MM.1S (cell line): ENCODE measurements around the gene TMEM242.

Experiments used
- DNase-seq: peaks from one replicate; pipeline ENCODE4 v3.0.0-alpha.2; 2015
- H2AFZ ChIP-seq: fragments of 300-600 bp; sonication (generic); 2 replicates; pipeline ENCODE4 v1.6.0; 2016; ENCODE audit warnings: antibody characterized with exemption, low read length
- H3F3A ChIP-seq: fragments of 300-600 bp; sonication (generic); 2 replicates; pipeline ENCODE4 v1.6.1; 2016; ENCODE audit warnings: mild to moderate bottlenecking, antibody characterized with exemption, low read length, moderate library complexity, mixed read lengths; ENCODE audit not compliant: insufficient read depth
- H3K27ac ChIP-seq: fragments of 300-600 bp; sonication (generic); 2 replicates; pipeline ENCODE4 v1.5.1; 2016; ENCODE audit warnings: mild to moderate bottlenecking, low read length
- H3K27me3 ChIP-seq: fragments of 300-600 bp; sonication (generic); replicated peaks from 2 replicates; pipeline ENCODE4 v1.6.0; 2016; ENCODE audit warnings: low read length; ENCODE audit not compliant: insufficient read depth
- H3K36me3 ChIP-seq: fragments of 300-600 bp; sonication (generic); replicated peaks from 2 replicates; pipeline ENCODE4 v1.6.1; 2016; ENCODE audit warnings: mild to moderate bottlenecking, low read length, mixed read lengths; ENCODE audit not compliant: insufficient read depth
- H3K4me1 ChIP-seq: fragments of 300-600 bp; sonication (generic); 2 replicates; pipeline ENCODE4 v1.6.1; 2016; ENCODE audit warnings: low read length, mixed read lengths
- H3K4me2 ChIP-seq: fragments of 300-600 bp; sonication (generic); 2 replicates; pipeline ENCODE4 v1.6.0; 2016; ENCODE audit warnings: low read depth, low read length
- H3K4me3 ChIP-seq: fragments of 300-600 bp; sonication (generic); 2 replicates; pipeline ENCODE4 v1.5.1; 2016; ENCODE audit warnings: low read length, mixed read lengths
- H3K79me2 ChIP-seq: fragments of 300-600 bp; sonication (generic); 2 replicates; pipeline ENCODE4 v1.6.1; 2016; ENCODE audit warnings: mixed run types, low read length, mixed read lengths
- H3K9ac ChIP-seq: fragments of 300-600 bp; sonication (generic); 2 replicates; pipeline ENCODE4 v1.6.1; 2016; ENCODE audit warnings: low read length, mixed read lengths
- H3K9me2 ChIP-seq: fragments of 300-600 bp; sonication (generic); replicated peaks from 2 replicates; pipeline ENCODE4 v1.6.1; 2016; ENCODE audit warnings: mild to moderate bottlenecking, low read length, mixed read lengths; ENCODE audit not compliant: insufficient read depth
- H3K9me3 ChIP-seq: fragments of 300-600 bp; sonication (generic); replicated peaks from 2 replicates; pipeline ENCODE4 v1.6.1; 2016; ENCODE audit warnings: mild to moderate bottlenecking, low read length, mixed read lengths; ENCODE audit not compliant: insufficient read depth
- H4K20me1 ChIP-seq: fragments of 300-600 bp; sonication (generic); 2 replicates; pipeline ENCODE4 v1.6.1; 2016; ENCODE audit warnings: mild to moderate bottlenecking, low read length, moderate library complexity, mixed read lengths; ENCODE audit not compliant: insufficient read depth
- CTCF ChIP-seq: fragments of 300-600 bp; sonication (generic); IDR thresholded peaks from 2 replicates; pipeline ENCODE4 v1.5.1; 2016; ENCODE audit warnings: antibody characterized with exemption, low read length, mixed read lengths
- EZH2 ChIP-seq: fragments of 300-600 bp; sonication (generic); optimal IDR thresholded peaks from 2 replicates; pipeline ENCODE3; 2017; ENCODE audit warnings: low read depth, mild to moderate bottlenecking, antibody characterized with exemption, low read length, mixed read lengths
- EZH2phosphoT487 ChIP-seq: fragments of 300-600 bp; sonication (generic); IDR thresholded peaks from 2 replicates; pipeline ENCODE4 v1.6.1; 2018; ENCODE audit warnings: antibody characterized with exemption, low read length

Gene TMEM242

GRCh38 chr6:157335829-157336228, 12.5 kb upstream of the TMEM242 start:
- Histone ChIP-seq H2AFZ (no peak overlapping the region), H3K9me3 (no peaks in the 10 kb centered on the region), H3K36me3 (no peaks in the 10 kb centered on the region), H3K79me2 (no peaks in the 10 kb centered on the region), H3K27ac (no peak overlapping the region), H3K27me3 (no peaks in the 10 kb centered on the region; the same call in 1 of the 2 replicates), H3K9me2 (no peaks in the 10 kb centered on the region), H3F3A (no peaks in the 10 kb centered on the region), H3K4me1 (no peaks in the 10 kb centered on the region), H4K20me1 (no peaks in the 10 kb centered on the region), H3K4me3 (no peak overlapping the region), H3K4me2 (no peak overlapping the region), H3K9ac (no peak overlapping the region)
- no peak for DNase-seq
- no peak for TF ChIP-seq EZH2phosphoT487
- no peak for TF ChIP-seq EZH2
- no peak for TF ChIP-seq CTCF

- Histone ChIP-seq H3K36me3 (no peaks in the 10 kb centered on the region), H3K79me2 (no peaks in the 10 kb centered on the region)
Observed at GRCh38 chr6:157333956-157334355, 10.6 kb upstream of the TMEM242 start.

GRCh38 chr6:157333537-157333936, 10.2 kb upstream of the TMEM242 start:
- no peaks in the 10 kb centered on the region for H3F3A ChIP-seq
- no peak overlapping the region for H3K4me3 ChIP-seq
- no peaks in the 10 kb centered on the region for H3K9me3 ChIP-seq
- TF ChIP-seq EZH2 (no peak), EZH2phosphoT487 (no peak), CTCF (no peak)
- no peak overlapping the region for H3K27ac ChIP-seq
- H3K79me2 ChIP-seq = no peaks in the 10 kb centered on the region
- no peaks in the 10 kb centered on the region for H3K36me3 ChIP-seq
- H3K4me1 ChIP-seq = no peaks in the 10 kb centered on the region
- H2AFZ ChIP-seq = no peak overlapping the region
- H3K9ac ChIP-seq = no peak overlapping the region
- no peak overlapping the region for H3K4me2 ChIP-seq
- DNase-seq = no peak
- no peaks in the 10 kb centered on the region; the same call in 1 of the 2 replicates for H3K27me3 ChIP-seq
- H4K20me1 ChIP-seq = no peaks in the 10 kb centered on the region
- H3K9me2 ChIP-seq = no peaks in the 10 kb centered on the region

More at GRCh38 chr6:157333956-157334355, 10.6 kb upstream of the TMEM242 start:
- no peak for TF ChIP-seq CTCF
- no peak for TF ChIP-seq EZH2phosphoT487
- no peak for TF ChIP-seq EZH2
- no peak overlapping the region for H3K9ac ChIP-seq
- H3K4me1 ChIP-seq = no peaks in the 10 kb centered on the region
- H4K20me1 ChIP-seq = no peaks in the 10 kb centered on the region
- H3K9me2 ChIP-seq = no peaks in the 10 kb centered on the region
- no peak for DNase-seq
- H3K9me3 ChIP-seq = no peaks in the 10 kb centered on the region
- no peaks in the 10 kb centered on the region for H3F3A ChIP-seq
- no peaks in the 10 kb centered on the region; the same call in 1 of the 2 replicates for H3K27me3 ChIP-seq
- no peak overlapping the region for H3K4me3 ChIP-seq
- H3K27ac ChIP-seq = no peak overlapping the region
- no peak overlapping the region for H3K4me2 ChIP-seq
- no peak overlapping the region for H2AFZ ChIP-seq

- H3K9me2 ChIP-seq = no peaks in the 10 kb centered on the region
- no peaks in the 10 kb centered on the region; the same call in 1 of the 2 replicates for H3K27me3 ChIP-seq
- TF ChIP-seq CTCF (no peak), EZH2phosphoT487 (no peak), EZH2 (no peak)
- H4K20me1 ChIP-seq = no peaks in the 10 kb centered on the region
- H3F3A ChIP-seq = no peaks in the 10 kb centered on the region
- H3K9me3 ChIP-seq = no peaks in the 10 kb centered on the region
- H3K79me2 ChIP-seq = no peaks in the 10 kb centered on the region
- H3K4me1 ChIP-seq = no peaks in the 10 kb centered on the region
- H3K4me3 ChIP-seq = no peak overlapping the region
- H3K4me2 ChIP-seq = no peak overlapping the region
- DNase-seq = no peak
- no peak overlapping the region for H3K27ac ChIP-seq
- H2AFZ ChIP-seq = no peak overlapping the region
- H3K9ac ChIP-seq = no peak overlapping the region
- no peaks in the 10 kb centered on the region for H3K36me3 ChIP-seq
Observed at GRCh38 chr6:157332813-157333212, 9.5 kb upstream of the TMEM242 start.
